Sigmoid colon (tissue), 4 donors: ENCODE measurements around the gene DSCAML1.

ENCODE experiments used
- POLR2A ChIP-seq, 2 donors: fragments of 450-650 bp; IDR thresholded peaks; one replicate each; pipeline ENCODE4 v1.6.1; 2016; ENCODE audit warnings: antibody characterized with exemption in 2 of 2, mild to moderate bottlenecking in 2 of 2, moderate library complexity in 2 of 2
- POLR2AphosphoS5 ChIP-seq, 4 donors: sonication (generic); formaldehyde crosslinking; IDR thresholded peaks; one replicate each; pipeline ENCODE4 v1.6.1; 2017; ENCODE audit warnings: antibody characterized with exemption in 4 of 4

DNA sequence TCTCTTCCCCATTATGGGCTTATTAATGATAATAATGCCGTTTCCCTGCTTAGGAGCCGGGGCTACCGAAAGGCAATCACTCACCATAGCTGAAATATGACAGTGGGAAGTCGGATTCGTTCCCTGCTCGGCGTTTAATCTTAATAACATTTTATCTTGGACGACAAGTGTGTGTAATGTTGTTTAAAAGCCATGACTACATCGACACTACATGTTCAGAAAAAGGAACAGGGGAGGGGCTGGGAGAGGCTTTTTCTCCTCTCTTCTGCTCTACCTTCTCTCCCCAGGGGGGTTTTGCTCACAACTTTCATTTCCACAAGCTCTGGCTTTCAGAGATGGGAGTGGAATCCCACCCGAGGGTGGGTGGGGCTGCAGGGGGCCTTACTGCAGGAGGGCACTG lies 105.5 kb downstream of the DSCAML1 start:
- TF ChIP-seq POLR2A (IDR thresholded peaks at IDR 0.05) (no peak), POLR2AphosphoS5 (IDR thresholded peaks at IDR 0.05) (no peak)
